SHP77 (cell line): ENCODE data around the gene TCIRG1.

ENCODE experiments used
- DNase-seq, 2 experiments: peaks; one replicate each; lab custom pipeline; 2025; lab: John Stamatoyannopoulos, UW

TCIRG1 gene

DNA sequence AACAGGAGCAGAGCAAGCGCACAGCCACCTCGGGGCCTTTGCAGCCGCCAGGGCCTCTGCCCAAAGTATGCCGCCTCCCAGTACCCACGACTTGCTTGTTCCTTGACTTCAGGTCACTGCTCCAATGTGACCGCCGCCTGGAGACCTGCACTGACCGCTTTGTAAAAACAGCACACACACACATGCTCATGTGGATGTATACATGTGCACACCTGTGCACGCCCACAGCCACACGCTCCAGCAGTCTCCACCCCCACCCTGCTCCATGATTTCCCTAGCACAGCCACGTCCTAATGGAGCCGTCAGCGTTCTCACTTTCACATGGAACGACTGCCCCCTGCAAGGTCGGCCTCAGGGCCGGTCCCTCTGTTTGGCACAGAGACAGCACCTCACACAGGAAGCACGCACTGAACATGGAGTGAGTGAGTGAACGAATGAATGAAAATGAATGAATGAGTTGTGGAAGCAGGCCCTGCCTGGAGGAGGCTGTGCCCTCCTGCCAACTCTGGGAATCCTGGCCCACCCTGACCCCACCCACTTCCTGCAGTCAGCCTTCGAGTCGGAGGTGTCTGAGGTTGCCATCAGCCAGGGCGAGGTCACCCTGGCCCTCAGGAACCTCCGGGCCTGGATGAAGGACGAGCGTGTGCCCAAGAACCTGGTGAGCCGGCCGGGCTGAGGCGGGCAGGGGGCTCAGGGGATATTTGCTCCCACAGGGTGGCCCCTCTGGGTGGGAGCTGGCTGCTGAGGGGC is 20.7 kb upstream of the TCIRG1 start:
- no peak for DNase-seq

DNA sequence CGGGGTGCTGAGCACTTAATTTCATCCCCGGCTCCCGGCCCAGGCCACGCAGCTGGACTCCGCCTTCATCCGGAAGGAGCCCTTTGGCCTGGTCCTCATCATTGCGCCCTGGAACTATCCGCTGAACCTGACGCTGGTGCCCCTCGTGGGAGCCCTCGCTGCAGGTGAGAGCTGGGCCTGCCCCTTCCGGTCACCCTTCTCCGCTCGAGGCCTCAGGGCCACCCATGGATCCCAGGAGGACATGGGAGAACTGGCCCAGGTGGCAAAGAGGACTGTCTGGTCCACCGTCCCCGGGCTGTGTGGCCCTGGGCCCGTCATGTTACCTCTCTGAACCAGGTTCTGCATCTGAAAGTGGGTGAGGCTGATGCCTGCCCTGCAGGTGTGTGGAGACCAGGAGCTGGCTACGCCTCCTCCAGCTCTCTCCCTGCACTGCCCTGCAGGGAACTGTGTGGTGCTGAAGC is 20.1 kb upstream of the TCIRG1 start:
- no peak for DNase-seq

DNA sequence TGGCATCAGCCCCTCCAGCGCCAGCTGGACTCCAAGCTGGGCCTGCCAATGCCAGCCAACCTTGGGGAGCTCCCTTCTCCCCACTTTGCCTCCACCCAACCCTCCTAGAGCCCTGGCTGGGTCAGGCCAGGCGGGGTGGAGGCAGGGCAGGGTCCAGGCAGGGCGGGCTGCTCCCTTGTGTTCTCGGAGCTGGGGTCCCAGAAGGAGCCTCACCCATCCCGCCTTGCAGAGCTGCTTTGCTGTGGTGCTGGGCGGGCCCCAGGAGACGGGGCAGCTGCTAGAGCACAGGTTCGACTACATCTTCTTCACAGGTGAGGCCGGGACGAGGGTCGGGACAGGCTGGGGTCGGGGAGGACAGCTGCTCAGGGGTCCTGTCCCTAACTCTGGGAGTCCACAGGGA is 19.3 kb upstream of the TCIRG1 start:
- no peak for DNase-seq

DNA sequence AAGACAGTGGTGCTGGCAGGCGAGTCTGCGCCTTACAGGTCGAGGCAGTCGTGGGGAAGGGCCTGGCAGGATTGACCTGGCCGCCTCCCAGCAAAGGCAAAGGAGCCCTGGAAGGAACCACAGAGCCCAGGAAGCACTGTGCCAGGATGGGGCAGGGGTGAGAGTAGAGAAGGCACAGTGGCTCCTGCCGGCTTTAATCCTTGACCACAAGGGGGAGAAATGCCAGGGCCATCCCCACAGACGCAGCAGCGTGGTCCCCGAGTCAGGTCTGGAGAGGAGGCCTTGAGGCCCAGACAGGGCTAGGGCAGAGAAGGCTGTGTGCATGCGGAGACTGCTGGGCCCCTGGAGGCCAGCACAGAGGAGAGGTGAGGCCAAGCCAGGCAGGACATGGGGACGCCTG is 18.2 kb upstream of the TCIRG1 start:
- peak in 1 of 2 experiments; percentile 58 for DNase-seq

DNA sequence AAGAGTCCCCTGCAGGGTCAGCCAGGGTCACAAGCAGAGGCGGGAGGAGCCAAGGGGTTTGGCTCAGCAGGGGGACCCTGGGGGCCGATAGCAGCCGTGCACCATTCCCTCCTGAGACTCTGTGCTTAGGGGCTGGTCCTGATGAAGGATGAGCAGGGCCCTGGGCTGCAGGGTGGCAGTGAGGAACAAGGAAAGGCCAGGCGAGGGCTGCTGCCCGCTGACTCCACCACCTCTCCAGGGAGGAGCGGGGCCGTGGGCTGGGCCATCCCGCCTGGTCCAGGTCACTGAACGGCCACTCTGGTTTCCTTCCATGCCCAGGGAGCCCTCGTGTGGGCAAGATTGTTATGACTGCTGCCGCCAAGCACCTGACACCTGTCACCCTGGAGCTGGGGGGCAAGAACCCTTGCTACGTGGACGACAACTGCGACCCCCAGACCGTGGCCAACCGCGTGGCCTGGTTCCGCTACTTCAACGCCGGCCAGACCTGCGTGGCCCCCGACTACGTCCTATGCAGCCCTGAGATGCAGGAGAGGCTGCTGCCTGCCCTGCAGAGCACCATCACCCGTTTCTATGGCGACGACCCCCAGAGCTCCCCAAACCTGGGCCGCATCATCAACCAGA is 17.5 kb upstream of the TCIRG1 start:
- peak; percentile 30 to 63 for DNase-seq

DNA sequence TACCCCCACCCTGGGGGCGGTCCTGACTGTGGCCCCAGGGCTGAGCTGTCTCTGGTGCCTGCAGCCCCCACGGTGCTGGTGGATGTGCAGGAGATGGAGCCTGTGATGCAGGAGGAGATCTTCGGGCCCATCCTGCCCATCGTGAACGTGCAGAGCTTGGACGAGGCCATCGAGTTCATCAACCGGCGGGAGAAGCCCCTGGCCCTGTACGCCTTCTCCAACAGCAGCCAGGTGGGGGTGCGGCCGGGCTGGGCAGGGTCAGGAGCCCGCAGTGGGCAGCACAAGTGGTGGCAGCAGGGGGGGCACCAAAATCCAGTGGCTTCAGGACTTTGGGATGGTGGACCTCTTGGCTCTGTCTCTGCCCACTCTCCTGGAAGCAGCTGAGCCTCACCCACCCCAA is 16.3 kb upstream of the TCIRG1 start:
- no peak for DNase-seq

DNA sequence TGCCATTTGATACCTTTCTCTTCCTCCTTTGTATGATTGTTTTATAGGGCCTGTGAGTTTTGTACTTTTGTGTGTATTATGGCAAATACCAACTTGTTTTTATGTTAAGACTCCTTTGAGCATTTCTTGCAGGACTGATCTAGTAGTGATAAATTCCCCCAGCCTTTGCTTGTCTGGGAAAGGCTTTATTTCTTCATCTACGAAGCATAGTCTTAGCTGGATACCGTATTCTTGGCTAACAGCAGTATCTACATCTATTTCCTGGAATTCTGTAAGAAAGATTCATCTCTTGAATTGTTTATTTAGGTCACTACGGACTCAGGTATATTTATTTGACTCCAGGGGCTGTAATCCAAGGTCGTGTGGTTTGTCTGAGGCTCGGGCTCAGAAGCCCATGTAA is 14.3 kb upstream of the TCIRG1 start:
- DNase-seq: no peak

DNA sequence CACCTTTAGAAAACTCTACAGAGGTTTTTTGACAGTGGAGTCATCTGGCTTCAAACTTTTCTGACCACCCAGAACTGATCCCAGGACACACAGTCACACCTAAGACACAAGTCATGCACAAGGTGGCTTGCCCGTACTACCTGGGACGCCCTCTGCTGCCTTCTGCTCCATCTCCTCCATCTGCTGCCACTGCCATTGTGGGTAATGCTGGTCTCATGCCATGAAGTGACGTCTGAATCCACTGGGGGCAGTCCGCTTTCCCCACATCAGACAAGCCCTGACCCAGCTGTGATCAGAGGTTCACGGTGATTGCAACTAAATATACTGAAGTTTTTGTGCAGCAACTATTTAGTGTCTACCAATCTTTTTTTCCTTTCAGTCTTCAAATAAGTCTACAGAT is 13.8 kb upstream of the TCIRG1 start:
- peak; percentile 22 to 23 for DNase-seq

DNA sequence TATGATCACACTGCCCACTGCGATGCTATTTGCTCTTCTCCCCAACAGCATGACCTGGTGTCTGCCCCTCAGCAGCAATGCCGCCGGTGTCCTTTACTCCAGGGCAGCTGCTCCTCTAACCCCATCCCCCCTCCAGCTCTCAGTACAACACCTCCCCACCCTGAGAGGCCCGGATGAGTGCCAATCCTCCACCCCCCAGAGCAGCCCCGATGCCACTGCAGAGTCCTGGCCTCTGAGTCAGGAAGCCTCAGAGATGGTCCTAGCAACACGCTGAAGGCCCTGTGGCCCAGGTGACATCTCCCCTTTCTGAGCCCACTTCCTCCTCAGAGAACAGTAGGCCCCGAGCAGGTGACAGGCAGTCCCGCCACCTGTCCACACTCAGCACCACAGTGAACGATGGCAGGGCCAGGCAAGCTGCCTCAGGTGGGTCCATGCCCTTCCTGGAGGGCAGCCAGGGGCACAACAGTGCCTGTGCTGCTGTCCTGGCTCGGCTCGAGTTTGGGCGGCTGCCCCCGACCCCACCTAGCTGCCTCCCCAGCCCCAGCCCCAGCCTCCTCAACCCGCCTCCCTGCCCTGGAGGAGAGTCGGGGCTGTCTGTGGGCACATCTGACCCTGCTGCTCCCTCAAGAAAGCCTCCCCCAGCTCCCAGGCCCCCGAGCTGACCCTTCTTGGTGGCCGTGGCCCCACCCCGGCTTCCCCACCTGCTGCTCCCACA is 12.3 kb upstream of the TCIRG1 start:
- peak; percentile 67 to 83 for DNase-seq

DNA sequence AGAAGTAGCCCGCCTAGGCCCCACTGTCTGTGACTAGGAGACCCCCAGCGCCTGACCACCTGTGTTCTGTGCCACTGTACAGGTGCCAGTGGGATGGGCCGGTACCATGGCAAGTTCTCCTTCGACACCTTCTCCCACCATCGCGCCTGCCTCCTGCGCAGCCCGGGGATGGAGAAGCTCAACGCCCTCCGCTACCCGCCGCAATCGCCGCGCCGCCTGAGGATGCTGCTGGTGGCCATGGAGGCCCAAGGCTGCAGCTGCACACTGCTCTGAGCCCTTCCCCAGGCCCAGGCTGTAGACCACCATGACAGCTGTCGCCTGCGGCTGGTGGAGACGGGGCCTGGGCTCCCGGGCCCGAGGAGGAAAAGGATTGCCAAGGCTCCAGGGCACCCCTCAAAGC is 11.2 kb upstream of the TCIRG1 start:
- DNase-seq: no peak

DNA sequence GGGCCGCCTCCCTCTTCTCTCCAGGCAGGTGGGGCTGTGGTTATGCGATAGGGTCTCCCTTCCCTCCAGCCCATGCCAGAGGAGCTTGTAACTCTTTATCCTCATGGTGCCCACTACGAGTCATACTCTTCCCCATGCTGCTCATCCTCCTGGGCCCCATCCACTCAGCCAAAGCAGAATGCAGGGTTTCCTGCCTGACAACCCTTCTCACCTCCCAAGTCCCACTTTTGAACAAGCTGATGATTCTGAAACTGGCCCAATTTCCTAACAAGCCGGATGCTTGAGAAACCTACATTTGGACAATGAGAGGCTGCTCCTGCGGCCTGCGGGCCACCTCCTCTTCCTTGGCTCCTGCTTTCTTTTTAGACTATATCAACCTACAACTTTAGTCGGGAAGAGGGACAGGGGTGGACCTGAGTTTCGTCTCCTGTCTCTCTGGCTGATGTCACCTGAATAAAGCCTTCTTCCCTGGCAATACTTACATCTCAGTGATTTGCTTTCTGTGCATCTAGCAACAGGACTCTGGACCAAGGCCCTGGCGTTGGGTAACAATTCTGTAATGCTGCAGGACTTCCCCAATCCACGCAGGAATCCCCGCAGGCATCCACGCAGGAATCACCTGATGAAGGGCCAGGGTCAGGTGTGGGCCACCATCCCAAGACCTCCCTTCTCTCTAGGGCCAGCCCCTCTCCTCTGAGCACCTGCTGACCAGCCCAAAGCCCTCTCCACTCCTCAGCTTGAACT is 9.9 kb upstream of the TCIRG1 start:
- no peak for DNase-seq

DNA sequence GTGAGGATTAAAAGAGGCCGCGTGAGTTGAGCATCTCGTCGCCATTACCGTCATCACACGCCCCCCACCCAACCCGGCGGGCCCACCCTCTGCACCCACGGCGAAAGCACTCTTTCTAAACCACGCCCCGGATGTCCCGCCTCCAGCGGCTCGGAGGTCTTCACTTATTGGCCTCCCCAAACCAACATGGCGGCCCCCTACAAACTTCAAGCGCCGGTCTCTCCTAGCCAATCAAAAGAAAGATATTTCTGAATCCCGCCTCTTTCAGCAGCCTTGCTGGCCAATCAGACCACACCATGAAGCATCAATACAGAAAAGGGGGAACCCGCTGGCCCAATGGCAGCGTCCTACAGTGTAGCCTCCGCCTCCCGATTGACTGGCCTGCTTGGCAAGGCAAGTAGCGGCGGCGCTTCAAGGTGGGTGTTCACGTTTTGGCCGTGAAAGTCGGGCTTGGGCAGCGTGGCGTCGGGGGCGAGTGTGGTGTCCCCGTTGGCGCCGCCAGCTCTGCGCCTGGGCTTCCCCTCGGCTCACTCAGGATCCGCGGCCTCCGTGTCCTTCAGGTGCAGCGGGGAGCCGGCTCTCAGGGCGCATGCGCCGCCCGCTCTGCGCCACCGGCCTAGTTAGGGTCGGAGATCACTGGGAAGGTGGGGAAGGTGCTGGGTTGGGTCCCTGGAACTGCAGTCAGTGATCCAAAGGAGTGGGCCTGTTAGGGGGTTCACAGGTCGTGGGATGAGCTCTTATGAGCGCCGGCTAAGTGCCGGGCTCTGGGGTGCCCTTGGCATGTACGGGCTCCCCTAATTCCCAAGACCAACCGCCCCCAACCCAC is 8.3 kb upstream of the TCIRG1 start, which contains the start of gene NDUFS8:
NDUFS8 (plus strand) TSS at position 364 of the 826 bp plus-strand sequence. CDS start 1,471 bp downstream, outside the sequence.
- DNase-seq: peak; percentile 100

DNA sequence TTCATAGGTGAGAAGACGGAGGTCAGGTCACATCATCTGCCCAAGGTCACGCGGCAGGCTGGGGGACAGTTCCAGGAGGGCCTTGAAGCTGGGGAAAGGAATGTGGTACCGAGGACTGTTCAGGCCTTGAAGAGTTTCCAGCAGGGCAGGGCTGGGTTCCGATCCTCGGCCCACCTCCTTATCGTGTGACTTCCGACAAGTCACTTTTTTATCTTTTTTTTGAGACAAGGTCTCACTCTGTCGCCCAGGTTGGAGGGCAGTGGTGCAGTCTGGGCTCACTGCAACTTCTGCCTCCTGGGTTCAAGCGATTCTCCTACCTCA is 7.7 kb upstream of the TCIRG1 start:
- no peak for DNase-seq

DNA sequence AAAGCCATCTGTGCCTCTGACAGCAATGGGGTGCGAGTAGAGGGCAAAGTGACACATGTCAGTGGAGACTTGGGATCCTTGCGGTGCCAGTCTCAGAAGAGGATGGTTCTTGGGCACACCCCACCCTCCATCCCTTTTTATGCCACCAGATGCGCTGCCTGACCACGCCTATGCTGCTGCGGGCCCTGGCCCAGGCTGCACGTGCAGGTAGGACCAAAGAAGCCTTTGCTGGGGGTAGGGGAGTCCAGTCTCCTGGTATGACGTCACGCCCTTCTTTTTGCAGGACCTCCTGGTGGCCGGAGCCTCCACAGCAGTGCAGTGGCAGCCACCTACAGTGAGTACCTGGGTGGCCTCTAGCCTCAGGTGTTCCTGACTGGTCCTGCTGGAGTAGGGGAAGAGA is 6.8 kb upstream of the TCIRG1 start:
- no peak for DNase-seq

DNA sequence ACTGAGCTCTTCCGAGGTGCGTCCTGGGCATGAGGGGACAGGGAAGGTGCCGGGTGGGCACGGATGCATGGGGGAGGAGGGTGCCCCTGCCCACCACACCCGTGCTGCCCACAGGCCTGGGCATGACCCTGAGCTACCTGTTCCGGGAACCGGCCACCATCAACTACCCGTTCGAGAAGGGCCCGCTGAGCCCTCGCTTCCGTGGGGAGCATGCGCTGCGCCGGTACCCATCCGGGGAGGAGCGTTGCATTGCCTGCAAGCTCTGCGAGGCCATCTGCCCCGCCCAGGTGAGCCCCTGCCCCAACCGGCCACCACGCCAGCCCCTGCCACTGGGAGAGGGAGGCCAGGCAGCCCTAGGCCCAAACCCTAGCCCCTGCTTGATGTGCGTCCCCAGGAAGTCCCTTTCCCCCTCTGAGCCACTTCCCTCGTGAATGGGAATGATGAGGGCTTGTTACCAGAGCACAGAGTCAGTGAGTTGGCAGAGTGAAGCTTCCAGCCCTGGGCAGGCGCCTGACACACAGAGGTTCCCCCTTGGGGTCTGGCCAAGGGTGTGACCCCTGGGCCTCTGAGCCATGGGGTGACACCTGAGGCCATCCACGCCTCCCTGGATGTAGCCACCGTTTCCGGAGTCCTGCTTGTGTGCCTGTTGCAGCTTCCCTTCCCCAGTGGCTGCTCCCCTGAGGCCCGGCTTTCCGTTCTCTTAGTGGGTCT is 5.7 kb upstream of the TCIRG1 start:
- DNase-seq: no peak

DNA sequence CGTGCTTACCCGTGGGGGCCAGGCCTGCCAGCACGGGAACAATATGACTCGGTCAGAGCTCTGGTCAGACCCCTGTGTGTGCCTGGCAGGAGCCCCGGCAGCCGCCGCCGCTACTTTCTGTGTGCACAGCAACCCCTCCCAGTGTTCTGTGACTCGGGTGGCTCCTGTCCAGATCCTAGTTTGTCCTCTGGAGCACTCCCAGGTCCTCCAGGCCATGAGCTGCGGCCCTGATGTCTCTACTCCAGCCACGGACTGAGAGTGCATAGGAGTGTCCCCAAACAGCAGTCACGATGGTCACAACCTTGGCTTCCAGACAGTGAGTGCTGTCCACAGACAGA is 5.1 kb upstream of the TCIRG1 start:
- no peak for DNase-seq

DNA sequence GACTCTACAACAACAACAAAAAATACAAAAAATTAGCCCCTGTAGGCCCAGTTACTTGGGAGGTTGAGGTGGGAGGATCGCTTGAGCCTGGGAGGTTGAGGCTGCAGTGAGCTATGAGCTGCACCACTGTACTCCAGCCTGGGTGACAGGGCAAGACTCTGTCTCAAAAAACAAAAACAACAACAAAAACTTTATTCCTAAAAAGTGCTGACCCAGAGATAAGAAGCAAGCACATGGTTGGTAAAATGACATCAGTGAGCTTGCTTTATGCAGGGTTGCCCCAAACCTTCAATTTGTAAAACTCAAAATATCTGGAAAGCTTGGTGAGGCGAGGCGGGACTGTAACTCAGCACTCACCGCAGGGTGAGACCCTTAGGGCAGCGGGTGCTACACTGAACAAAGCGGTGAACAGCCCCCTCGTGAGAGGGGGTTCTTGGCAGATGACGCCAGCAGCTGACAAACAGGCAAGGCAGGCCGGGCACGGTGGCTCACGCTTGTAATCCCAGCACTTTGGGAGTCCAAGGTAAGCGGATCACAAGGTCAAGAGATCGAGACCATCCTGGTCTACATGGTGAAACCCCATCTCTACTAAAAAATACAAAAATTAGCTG is 3.5 kb upstream of the TCIRG1 start:
- no peak for DNase-seq

DNA sequence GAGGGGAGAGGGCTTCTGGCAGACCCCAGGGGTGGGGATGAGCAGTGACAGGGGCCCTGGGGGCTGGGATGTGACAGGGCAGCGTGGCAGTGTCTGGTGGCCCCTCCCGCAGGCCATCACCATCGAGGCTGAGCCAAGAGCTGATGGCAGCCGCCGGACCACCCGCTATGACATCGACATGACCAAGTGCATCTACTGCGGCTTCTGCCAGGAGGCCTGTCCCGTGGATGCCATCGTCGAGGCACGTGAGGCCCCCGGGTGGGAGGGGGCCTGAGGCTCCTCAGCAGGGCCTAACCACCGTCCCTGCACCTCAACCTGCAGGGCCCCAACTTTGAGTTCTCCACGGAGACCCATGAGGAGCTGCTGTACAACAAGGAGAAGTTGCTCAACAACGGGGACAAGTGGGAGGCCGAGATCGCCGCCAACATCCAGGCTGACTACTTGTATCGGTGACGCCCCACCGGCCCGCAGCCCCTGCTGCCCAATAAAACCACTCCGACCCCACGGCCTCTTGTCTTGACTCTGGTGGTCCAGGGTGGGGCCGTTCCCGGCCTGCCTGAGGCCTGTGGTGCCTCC is 2.6 kb upstream of the TCIRG1 start:
- DNase-seq: no peak

DNA sequence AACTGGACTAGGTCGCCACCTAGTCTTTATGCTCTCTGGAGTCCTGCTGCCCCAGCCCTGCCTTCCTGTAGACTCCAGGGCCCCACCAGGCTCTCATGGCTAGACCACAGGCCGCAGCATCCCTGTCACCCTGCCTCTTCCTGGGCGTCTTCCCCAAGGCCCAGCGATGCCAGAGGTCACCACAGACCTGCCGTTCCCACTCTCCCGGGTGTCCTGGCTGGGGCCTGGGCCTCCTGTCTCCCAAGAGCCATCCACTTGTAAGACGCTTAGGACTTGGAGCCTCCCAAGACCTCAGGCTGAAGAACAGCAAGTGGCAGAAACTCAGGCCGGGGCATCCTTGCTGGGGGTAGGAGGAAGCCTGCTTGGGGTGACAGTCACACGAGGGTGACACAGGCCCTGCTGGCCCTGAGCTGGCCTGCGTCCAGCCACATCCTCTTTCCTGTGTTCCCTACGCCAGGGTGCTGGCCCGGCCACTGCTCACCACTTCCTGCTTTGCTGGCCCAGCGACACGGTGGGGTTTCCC is 2.0 kb upstream of the TCIRG1 start:
- peak; percentile 41 to 65 for DNase-seq
